Measurements from ENCODE around the gene TRPV2.
A peak's percentile ranks its signal among the peaks of the same experiment; 100 is the strongest.
"Not testable (repeated sequence)": the region's sequence is repeated elsewhere in the genome, so short reads cannot be mapped to it uniquely, and the experiment has no call there.

TRPV2 gene

GRCh38 chr17:16415031-16415924, at the start of gene TRPV2:
TRPV2 (plus strand) TSS chr17:16415571; CDS start chr17:16417669, 2,098 bp downstream.
- no peak for DNase-seq

- no peak for DNase-seq
These were observed 43.6 kb upstream of the TRPV2 start for GRCh38 chr17:16371742-16372141.

GRCh38 chr17:16374146-16374938, 41.0 kb upstream of the TRPV2 start:
- no peak for DNase-seq

- no peak for DNase-seq
These were observed 37.4 kb upstream of the TRPV2 start for GRCh38 chr17:16377941-16378341.

- DNase-seq, result no peak
These were observed 36.6 kb upstream of the TRPV2 start for GRCh38 chr17:16378636-16379282.

- DNase-seq, result no peak
These were observed 35.7 kb upstream of the TRPV2 start for GRCh38 chr17:16379654-16380053.

- peak; percentile 81 for DNase-seq
These were observed 34.5 kb upstream of the TRPV2 start, which contains the start of gene UBB for GRCh38 chr17:16380640-16381495. UBB (plus strand) TSS chr17:16381091; CDS start chr17:16381908, 817 bp downstream.

- DNase-seq, result no peak
These were observed 33.9 kb upstream of the TRPV2 start for GRCh38 chr17:16381496-16381820.

- DNase-seq, result no peak
These were observed 32.2 kb upstream of the TRPV2 start for GRCh38 chr17:16383216-16383615.

- no peak for DNase-seq
These were observed 31.5 kb upstream of the TRPV2 start for GRCh38 chr17:16383772-16384287.

- DNase-seq, result no peak
These were observed 30.8 kb upstream of the TRPV2 start for GRCh38 chr17:16384557-16384956.

GRCh38 chr17:16386126-16386507, 29.3 kb upstream of the TRPV2 start:
- not testable (repeated sequence) for DNase-seq

GRCh38 chr17:16391451-16391850, 23.9 kb upstream of the TRPV2 start:
- DNase-seq, result no peak

GRCh38 chr17:16392491-16392890, 22.9 kb upstream of the TRPV2 start:
- DNase-seq, result not testable (repeated sequence)

- not testable (repeated sequence) for DNase-seq
These were observed 19.5 kb upstream of the TRPV2 start for GRCh38 chr17:16395887-16396286.

- not testable (repeated sequence) for DNase-seq
These were observed 18.7 kb upstream of the TRPV2 start for GRCh38 chr17:16396693-16397092.

GRCh38 chr17:16398270-16399267, 16.8 kb upstream of the TRPV2 start:
- DNase-seq, result no peak

- DNase-seq, result not testable (repeated sequence)
These were observed 11.5 kb upstream of the TRPV2 start for GRCh38 chr17:16403847-16404246.

- DNase-seq, result no peak
These were observed 8.4 kb upstream of the TRPV2 start for GRCh38 chr17:16406742-16407674.

Data from NCI-H774 (cell line).